Right forelimb (tissue), 1 donor: ENCODE data around the gene PRRG2.

Experiments
- DNase-seq: peaks from one replicate; pipeline ENCODE4 v3.0.0-alpha.2; 2018

PRRG2 gene

DNA sequence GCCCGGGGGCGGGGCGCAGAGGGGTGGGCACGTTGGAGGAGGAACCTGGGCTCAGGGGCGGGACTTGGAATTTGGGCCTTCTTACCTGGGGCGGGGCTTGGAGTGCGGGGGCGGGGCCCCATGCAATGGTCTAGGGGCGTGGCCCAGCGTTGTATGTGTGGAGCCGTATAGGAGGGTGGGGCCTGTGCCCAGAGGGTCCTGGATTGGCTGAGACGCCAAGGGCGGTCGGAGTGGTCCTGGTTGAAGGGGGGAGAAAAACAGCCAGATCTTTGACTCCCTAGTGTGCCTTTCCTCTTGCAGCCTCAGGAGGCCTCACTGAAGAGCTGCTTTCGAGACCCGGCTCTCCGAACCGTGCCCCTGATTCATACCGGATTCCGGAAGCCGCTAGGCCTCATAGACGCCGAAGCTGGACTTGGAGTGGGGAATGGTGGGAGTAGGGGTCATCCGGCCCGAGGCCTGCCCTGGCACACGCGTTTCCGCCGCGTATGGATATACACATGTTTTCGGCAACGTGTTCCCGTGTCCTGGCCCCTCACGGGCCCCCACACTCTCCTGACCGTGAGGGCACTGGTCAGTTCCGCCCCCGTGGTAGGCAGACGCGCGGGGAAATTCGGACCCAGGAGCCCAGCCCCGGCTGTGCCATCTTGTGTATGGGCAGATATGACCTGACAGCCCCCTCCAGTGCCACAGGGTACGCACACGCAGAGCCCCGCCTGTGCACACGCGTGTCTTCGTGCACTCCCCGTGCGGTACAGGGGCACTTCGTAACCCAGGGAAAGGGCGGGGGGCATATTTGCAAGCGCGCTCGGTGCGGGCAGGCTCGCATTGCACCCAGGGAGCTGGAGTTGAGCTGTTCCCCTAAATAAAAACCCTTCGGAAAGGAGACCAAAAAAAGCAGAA is 9.2 kb downstream of the PRRG2 start:
- peak; percentile 94 for DNase-seq

DNA sequence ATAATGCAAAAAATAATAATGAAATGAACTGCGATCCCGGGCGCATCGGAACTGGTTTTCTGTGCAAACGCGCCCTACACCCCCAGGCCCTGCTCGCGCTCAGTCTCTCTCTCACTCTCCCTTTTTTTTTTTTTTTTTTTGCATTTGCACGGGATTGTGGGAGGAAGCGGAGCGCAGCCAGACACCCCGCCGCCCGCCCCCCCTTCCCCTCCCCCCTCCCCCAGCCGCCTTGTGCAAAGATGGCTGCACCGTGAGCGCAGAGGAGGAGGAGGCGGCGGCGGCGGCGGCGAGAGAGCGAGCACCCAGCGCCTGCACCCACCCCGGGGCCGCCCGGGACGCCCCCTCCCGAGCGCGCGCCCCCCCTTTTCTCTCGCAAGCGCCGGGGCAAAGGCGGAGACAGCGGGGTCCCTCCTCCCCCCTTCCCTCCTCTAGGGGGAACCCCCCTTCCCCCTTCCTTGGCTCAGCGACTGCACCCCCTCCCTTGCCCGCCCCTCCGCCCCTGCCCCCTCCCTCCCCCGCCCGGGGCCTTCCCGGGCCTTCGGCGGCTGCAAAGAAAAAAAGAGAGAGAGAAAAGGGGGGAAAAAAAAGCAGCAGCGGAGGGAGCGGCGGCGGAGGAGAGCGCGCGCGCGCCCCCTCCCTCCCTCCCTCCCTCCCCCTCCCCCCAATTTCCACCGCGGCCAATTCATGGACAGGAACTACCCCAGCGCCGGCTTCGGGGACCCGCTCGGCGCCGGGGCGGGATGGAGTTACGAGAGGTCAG is 10.0 kb downstream of the PRRG2 start, which contains the start of gene PRR12:
TSS of gene PRR12 (plus strand) at position 212 of the 760 bp plus-strand sequence. CDS start at position 685, 473 bp downstream.
- DNase-seq, result peak; percentile 90

DNA sequence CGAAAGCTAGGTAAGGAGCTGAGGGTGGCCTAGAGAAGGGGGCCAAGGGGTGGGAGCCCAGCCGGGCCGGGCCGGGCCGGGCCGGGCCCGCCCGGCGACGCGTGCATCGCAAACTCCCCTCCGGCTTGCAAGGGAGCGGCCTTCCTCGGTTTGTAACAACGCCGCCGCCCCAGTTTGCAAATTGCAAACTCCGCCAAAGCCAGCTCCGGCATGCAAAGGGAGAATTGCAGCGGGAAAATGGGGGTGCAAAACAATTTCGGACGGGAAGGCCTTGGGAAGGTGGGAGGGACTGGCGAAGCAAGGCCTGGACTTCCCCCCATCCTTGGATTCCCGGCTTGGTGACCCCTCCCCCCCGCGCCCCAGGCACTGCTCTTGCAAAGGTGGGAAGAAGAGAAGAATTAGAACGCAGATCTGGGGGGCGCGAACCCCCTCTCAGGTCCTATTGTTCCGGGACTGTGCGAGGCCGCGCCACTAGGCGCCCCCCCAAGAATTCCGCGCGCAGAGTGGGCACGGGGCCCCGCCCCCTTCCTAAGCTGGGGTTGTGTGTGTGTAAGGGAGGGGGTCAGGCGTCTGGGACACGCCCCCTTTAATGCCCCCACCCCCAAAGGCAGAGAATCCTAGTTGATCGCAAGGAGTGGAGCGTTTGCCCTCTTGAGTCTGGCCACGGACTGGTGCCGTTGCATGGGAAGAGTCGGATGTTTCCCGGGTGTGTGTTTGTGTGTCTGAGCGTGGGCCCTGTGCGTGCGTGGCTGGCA is 10.8 kb downstream of the PRRG2 start:
- DNase-seq, result peak; percentile 75

DNA sequence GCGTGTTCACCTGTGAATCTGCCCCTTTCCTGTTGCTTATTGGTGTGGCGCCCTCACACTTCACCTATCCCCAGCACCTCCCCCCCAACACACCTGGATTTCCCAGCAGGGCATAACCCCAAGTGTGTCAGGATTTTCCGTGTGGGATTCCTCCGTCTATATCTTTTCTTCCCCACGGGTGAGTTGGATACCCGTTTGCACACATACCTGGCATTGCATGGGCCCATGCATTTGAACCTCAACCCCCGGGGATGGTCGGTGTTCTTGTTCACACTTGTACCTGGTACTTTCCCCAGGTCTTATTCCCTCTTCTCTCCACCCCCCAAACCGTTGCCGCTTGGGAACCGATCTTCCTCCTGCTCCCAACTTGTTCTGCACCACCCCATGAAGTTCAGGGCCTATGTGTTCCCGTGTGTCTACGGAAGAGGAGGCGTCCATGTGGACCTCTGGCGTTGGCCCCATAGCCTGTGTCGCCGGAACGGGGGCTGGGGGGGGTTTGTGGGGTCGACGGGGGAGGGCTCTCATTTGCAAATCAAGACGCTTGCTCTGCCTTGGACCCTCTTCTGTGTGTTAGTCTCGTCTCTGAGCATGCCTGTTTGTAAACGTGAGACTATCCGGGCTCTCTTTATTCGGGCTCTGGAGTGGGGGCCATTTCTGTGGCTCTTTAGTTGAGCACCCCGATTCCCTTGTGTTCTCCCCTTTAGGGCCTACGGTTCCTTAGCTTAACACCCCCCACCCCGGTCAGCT is 11.5 kb downstream of the PRRG2 start:
- no peak for DNase-seq

DNA sequence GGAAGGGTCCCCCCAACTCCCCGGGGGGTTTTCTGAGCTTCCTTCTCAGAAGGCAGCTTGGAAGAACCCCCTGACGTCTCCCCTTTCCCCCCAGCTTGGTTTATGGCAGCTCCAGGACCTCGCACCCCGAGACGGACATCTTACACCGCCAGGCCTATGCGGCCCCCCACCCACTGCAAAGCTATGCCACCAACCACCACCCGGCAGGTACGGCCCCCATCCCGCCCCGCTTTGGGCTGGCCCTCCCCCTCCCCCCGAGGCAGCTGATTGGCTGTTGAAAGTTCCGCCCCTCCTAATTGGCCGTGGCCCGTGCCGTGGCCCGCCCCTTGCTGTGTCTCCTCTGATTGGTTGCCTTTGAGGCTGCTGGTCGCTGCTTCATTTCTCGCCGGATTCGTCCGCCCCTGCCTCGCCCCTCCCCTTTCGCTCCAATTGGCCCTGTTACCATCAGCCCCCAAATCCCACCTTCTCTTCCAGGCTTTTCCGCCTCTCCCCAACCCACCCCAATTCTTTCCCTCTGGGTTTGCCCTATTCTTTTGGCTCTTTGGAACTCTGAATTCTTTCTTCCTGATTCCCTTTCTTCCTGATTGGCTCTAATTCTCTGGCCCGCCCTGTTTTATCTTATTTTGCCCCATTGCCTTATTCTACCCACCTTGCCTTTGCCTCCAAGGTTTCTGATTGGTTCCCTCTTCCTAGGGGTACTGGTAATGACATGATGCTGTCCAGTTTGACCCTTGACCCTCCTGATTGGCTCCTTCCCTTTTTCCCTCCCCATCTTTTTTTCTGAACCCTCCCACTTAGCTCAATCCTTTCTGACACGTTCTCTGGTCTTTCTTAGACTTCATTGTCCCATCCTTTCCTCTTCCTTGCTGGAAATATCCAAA is 12.4 kb downstream of the PRRG2 start:
- peak; percentile 94 for DNase-seq

DNA sequence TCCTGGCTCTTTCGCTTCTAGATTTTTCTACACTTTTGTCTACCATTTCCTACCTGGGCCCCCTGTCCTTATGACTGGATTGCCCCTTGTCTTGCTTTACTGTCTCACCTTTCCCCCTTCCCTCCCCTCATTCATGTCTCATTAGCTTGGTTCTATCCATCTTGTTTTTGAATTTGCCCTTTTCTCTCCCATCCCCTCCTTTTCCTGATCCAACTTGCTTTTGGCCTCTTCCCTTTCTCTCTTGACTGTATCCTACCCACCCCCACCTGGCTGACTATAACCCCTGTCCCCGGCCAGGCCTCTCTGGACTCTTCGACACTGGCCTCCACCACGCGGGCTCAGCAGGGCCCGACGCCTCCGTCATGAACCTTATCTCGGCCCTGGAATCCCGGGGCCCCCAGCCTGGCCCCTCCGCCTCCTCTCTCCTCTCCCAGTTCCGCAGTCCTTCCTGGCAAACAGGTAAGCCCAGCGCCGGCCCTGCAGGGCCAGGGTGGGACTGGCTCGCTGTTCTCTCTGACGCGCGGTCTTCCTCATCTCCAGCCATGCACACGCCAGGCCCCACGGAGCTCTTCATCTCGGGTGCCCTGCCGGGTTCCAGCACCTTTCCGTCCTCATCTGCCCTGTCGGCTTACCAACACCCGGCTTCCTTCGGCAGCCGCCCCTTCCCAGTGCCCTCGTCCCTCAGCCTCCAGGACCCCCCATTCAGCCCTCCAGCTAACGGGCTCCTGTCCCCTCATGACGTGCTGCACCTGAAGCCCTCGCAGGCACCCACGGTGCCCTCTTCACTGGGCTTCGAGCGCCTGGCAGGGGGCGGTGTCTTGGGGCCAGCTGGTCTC is 13.3 kb downstream of the PRRG2 start:
- DNase-seq, result no peak

- DNase-seq, result no peak
These were observed 14.1 kb downstream of the PRRG2 start for GRCh38 chr19:49594993-49595818.

DNA sequence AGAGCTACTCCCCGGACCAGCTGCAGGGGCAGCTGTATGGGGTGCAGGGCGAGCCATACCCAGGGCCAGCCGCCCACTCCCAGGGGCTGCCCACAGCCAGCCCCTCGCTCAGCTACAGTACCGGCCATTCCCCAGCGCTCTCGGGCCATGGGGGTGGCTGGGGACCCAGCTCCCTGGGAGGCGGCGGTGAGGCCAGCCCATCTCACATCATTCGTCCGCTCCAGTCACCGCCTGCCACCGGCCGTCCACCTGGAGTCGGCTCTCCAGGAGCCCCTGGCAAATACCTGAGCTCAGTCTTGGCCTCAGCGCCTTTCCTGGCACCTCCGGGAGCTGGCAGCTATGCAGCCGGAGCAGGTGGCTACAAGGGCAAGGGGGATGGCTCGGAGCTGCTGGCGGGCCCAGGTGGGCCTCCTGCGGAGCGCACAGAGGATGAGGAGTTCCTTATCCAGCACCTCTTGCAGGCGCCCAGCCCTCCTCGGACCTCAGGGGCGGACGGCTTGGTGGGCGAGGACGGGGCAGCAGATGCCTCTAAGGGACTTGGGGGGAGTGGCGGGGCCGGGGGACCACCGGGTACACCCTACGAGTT is 14.8 kb downstream of the PRRG2 start:
- DNase-seq, result no peak

- no peak for DNase-seq
These were observed 15.3 kb downstream of the PRRG2 start for GRCh38 chr19:49596407-49596806.

- no peak for DNase-seq
These were observed 16.0 kb downstream of the PRRG2 start for GRCh38 chr19:49596954-49597702.

- DNase-seq, result no peak
These were observed 16.5 kb downstream of the PRRG2 start for GRCh38 chr19:49597703-49597974.

GRCh38 chr19:49599378-49600295 is 18.5 kb downstream of the PRRG2 start:
- no peak for DNase-seq

DNA sequence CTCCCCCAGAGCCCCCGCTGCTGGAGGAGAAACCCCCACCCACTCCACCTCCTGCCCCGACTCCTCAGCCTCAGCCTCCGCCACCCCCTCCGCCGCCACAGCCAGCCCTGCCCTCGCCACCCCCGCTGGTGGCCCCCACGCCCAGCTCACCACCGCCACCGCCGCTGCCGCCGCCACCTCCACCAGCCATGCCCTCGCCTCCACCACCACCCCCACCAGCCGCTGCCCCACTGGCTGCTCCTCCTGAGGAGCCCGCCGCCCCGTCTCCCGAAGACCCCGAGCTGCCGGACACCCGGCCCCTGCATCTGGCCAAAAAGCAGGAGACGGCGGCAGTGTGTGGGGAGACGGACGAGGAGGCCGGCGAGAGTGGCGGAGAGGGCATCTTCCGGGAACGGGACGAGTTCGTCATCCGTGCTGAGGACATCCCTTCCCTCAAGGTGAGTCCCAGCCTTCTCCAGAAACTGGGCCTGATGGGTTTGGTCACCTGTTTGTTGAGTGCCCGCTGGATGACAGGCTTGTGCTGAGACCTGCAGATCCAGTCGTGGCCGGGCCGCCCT is 20.4 kb downstream of the PRRG2 start:
- DNase-seq, result no peak

GRCh38 chr19:49602806-49603205 is 21.7 kb downstream of the PRRG2 start:
- DNase-seq, result no peak

- no peak for DNase-seq
These were observed 24.5 kb downstream of the PRRG2 start for GRCh38 chr19:49605605-49606004.

- DNase-seq, result no peak
These were observed 28.5 kb downstream of the PRRG2 start for GRCh38 chr19:49609499-49610092.

DNA sequence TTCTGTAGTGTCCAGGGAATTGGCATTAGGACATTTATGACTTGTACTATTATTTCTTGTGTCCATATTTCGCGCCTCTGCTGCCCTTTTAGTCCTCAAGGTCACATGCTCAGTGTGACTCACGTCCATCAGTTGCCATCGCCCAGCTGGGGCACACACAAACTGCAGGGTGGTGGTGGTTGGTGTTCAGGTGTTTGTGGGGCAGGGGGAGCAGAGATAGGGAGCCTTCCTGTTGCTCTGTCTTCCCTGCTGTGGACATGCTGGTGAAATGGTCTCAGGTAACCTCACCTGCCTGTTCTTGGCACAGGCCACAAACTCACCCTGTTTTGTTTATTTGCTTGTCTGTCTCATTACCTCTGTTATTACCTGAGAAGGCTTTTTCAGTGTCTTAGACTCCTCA is 32.3 kb downstream of the PRRG2 start:
- no peak for DNase-seq
